SW480 (cell line): ENCODE results near the gene DCUN1D5.

ENCODE experiments used
- DNase-seq: peaks from one replicate; pipeline ENCODE4 v3.0.0-alpha.2; 2016; ENCODE audit warnings: low spot score

The DCUN1D5 gene

GRCh38 chr11:103091801-103092524 is at the start of gene DCUN1D5:
Gene DCUN1D5, minus strand, starts transcription at chr11:103092160. Its CDS starts 288 bp downstream, at chr11:103091872.
- peak; percentile 95 for DNase-seq

- DNase-seq: no peak
Measured at GRCh38 chr11:103125462-103125861, 33.5 kb upstream of the DCUN1D5 start.

GRCh38 chr11:103114836-103115235 is 22.9 kb upstream of the DCUN1D5 start:
- no peak for DNase-seq

GRCh38 chr11:103112364-103112763 is 20.4 kb upstream of the DCUN1D5 start:
- no peak for DNase-seq

- DNase-seq: no peak
Measured at GRCh38 chr11:103111400-103111799, 19.4 kb upstream of the DCUN1D5 start.

GRCh38 chr11:103110391-103110790 is 18.4 kb upstream of the DCUN1D5 start:
- no peak for DNase-seq

- DNase-seq: no peak
Measured at GRCh38 chr11:103109818-103110388, 17.9 kb upstream of the DCUN1D5 start.

- DNase-seq: peak; percentile 85
Measured at GRCh38 chr11:103108933-103109817, 17.2 kb upstream of the DCUN1D5 start, which contains the start of gene DYNC2H1. Gene DYNC2H1, plus strand, starts transcription at chr11:103109426. Its CDS starts 149 bp downstream, at chr11:103109575.

GRCh38 chr11:103097279-103097678 is 5.3 kb upstream of the DCUN1D5 start:
- no peak for DNase-seq

- DNase-seq: peak; percentile 70
Measured at GRCh38 chr11:103091064-103091800, 728 bp downstream of the DCUN1D5 start.

- no peak for DNase-seq
Measured at GRCh38 chr11:103086461-103086860, 5.5 kb downstream of the DCUN1D5 start.

- DNase-seq: no peak
Measured at GRCh38 chr11:103085758-103086365, 6.1 kb downstream of the DCUN1D5 start.

- no peak for DNase-seq
Measured at GRCh38 chr11:103079833-103080232, 12.1 kb downstream of the DCUN1D5 start.

- no peak for DNase-seq
Measured at GRCh38 chr11:103078710-103079109, 13.2 kb downstream of the DCUN1D5 start.

- DNase-seq: no peak
Measured at GRCh38 chr11:103077554-103077953, 14.4 kb downstream of the DCUN1D5 start.

- DNase-seq: no peak
Measured at GRCh38 chr11:103076361-103076760, 15.6 kb downstream of the DCUN1D5 start.

- no peak for DNase-seq
Measured at GRCh38 chr11:103071008-103071407, 21.0 kb downstream of the DCUN1D5 start.

- DNase-seq: no peak
Measured at GRCh38 chr11:103070142-103070541, 21.8 kb downstream of the DCUN1D5 start.

GRCh38 chr11:103069367-103069766 is 22.6 kb downstream of the DCUN1D5 start:
- DNase-seq: no peak

GRCh38 chr11:103067118-103067517 is 24.8 kb downstream of the DCUN1D5 start:
- no peak for DNase-seq

GRCh38 chr11:103061656-103062055 is 30.3 kb downstream of the DCUN1D5 start:
- no peak for DNase-seq
